Measurements from ENCODE around the gene ITGB3.
"Not testable (repeated sequence)": the region's sequence is repeated elsewhere in the genome, so short reads cannot be mapped to it uniquely, and the experiment has no call there.

The ITGB3 gene

DNA sequence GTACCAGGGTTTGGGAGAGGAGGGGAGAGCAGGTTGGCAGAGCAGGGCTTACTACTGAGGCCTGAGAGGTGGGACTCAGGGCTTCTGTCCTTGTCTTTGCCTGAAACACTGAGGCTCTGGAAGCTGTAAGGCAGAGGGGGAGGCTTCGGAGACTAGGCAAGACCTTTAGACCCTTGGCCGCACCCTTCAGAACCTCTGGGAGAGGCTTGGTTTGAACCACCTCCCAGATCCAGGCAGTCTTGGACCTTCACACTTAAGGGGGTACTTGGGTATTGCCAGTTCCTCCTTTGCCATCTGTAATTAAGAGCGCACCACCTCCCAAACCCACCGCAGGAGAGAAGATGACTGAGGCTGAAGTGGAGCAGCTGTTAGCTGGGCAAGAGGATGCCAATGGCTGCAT is 31.6 kb upstream of the ITGB3 start:
- no peak for DNase-seq

DNA sequence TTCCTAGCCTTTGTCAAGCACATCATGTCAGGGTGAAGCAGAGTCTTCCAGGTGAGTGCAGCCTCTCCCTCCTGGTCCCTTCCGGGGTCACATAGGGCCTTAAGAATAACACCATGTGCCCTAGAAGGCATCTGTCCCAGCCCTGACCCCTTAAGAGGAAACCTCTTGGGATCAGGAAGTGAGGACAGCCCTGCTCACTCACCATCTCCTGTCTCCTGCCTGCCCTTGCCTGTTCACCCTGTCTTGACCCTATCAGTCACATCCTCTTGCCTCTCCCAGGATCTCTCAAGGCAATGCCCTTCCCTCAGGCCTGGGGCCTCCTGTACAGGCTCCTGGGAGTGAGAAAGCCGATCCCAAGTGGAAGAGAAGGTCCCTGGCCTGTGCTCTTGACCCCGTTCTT is 30.6 kb upstream of the ITGB3 start:
- DNase-seq: no peak

DNA sequence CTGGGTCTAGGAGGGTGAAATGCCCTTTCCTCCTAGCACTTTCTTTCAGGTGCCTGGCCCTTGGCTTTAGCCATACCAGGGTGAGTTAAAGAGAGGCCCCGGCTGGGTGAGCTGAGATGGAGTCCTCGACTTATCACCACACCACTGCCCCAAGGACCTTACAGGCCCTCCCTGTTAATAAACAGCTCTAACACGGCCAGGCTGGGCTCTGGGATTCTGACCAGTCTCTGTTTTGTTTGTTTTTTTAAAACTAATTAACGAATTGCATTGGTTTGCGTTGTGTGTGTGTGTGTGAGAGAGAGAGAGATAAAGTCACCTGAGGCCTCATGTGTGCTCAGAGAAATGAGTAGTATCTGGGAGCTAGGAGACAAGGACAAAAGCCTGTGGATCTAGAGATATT is 30.2 kb upstream of the ITGB3 start:
- DNase-seq: no peak

DNA sequence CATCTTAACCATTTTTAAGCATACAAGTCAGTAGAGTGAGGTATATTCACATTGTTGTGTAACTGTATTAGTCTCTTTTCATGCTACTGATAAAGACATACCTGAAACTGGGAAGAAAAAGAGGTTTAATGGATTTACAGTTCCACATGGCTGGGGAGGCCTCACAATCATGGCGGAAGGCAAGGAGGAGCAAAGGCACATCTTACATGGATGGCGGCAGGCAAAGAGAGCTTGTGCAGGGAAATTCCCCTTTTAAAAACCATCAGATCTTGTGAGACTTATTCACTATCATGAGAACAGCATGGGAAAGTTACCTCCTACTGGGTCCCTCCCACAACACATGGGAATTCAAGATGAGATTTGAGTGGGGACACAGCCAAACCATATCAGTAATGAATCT is 29.6 kb upstream of the ITGB3 start:
- DNase-seq: not testable (repeated sequence)

DNA sequence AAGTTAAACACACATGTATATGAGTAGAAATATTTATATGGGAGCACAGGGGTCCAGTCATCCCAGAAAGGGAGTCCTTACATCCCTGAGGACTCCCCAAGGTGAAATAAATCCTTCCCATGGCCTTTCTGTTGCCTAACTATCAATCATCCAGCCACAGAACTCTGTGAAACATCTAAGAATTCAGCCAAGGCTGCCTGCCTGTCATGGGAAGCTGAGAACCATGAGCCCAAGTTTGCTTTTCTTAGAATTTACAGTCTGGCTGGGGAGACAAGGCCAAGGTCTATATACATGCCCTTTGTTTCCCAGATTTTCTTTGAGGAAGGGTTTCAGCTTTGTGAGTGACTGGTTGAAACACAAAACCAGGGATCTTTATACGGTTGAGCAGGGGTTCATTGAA is 28.7 kb upstream of the ITGB3 start:
- DNase-seq: no peak

DNA sequence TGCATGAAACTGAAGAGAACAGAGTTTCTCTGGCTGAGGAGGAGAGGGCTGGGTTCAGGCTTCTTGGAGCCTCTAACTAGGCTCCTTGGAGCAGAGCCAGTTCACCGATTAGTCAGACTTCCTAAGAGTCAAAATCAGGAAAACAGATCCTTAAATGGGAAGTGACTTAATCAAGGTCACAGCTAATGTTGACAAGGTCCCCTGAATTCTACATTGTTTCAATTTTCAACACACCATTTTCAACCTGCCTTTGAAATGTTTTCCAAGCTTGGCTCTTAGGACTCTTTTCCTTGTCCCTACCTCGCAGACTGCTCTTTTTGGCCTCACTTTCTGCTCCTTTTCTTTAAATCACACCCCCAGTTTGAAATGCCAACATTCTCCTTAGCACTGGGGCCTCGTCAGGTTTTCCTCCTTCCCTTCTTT is 28.2 kb upstream of the ITGB3 start:
- peak in 1 of 56 donors; percentile 22 for DNase-seq

DNA sequence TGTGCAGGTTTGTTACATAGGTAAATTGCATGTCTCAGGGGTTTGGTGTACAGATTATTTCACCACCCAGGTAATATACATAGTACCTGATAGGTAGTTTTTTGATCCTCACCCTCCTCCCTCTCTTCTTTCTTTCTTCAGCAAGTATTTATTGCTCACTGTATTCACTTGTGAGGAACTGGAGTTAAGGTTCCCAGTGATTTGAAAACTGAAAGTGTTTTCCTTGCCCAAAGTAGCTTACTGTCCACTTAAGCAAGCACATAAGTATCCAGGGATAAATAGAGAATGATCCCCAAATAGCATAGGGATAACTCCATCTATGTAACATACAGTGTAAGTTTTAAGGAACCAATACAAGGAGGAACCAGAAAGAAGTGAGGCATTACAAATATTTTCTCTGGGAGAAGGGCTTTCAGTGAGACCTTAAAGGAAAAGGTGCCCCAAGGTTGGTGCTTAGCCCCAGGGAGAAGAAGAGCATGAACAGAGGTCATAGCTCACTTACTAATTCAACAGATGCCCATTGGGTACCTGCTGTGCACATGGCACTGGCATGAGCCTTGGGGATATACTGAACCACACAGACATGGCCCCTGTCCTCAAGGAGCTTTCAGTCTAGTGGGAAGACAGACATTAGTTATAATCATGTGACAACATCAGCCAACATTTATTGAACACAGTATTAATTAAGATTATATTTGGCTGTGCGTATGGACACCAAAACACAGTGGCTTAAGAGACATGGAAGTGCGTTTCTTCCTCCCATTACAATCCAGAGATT is 27.5 kb upstream of the ITGB3 start:
- DNase-seq: no peak

DNA sequence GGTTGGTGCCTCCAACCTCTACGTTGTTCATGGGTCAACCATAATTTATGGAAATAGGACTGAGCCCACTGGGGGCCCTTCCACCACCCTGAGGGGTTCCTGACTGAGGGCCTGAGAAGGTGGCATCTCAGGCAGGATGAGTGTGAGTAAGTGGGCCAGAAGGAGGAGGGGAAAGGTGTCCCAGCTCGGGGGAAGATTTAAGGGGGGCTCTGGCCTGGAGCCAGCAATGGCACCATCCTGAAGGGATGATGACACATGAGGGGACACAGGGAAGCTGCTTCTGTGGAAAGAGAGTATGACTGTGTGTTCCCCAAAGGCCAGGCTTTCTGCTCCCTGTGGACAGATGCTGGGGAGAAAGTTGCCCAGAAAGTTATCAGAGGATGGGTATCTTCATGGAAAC is 25.8 kb upstream of the ITGB3 start:
- DNase-seq: no peak

DNA sequence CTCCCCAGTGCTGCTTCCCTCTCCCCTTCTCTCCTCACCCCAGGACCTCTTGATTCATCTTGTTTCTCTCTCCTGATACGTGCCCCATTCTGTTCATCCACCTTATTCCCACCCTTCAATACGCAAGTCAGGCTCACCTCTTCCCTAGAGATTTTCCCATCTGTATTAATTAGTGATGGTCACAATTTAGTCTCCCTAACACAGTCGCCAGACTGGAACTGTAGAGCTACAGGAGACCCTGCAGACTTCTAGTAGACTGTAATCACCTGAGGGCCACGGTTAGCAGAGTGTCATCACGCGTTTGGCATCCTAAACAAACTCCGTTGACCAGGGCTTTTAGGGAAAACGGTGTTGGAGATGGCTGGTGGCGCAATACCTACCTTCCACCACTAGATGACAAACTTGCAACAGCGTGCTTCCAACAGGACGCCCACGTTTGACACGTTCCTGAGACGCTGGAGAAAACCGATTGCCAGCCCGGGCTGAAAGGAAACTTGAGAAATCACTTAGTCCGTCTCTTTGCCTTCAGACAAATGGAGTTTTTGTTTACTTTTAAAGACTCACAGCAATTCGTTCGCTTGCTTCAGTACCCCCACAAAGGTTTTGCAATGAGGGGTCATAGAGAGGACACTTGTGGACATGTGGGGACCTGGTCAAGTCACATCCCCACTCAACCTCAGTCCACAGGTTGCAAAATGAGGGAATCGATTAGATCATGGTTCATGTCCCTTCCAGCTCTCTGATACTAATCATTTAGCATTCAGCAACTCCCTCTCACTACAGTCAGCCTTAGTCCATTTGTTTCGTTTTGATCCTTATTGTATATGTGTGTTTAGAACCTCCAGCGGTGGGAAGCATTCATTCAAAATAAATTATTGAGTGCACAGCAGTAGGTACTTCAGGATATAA is 23.8 kb upstream of the ITGB3 start:
- peak in 52 of 56 donors; percentile 10 to 87 (median 56) for DNase-seq

DNA sequence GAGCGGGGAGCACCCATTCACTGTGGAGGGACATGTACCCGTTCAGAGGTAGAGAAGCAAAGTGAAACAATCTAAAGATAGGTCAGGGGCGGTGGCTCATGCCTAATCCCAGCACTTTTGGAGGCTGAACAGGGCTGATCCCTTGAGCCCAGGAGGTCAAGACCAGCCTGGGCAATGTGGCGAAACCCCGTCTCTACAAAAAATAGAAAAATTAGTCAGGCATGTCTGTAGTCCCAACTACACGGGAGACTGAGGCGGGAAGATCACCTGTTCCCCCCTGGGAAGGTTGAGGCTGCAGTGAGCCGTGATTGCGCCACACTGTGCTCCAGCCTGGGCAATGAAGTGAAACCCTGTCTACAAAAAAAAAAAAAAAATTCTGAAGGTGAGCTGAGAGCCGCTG is 22.8 kb upstream of the ITGB3 start:
- DNase-seq: no peak

DNA sequence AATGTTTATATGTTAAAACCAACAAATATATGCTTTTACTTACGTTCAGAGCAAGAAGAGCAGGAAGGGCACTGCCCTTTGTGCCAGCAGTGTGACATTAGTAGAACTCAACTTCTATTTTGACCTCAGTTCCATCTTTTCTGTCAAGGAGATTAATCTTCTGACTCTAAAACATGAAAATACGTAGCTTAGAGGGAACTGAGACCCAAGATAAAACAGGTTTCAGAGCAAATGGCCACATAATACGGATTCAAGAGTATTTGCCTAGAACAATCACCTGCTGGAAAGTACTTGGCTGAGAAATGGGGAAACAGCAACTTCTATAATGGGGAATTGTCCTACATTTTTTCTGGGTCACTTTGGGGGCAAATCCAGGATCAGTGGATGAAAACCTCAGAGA is 22.3 kb upstream of the ITGB3 start:
- no peak for DNase-seq

DNA sequence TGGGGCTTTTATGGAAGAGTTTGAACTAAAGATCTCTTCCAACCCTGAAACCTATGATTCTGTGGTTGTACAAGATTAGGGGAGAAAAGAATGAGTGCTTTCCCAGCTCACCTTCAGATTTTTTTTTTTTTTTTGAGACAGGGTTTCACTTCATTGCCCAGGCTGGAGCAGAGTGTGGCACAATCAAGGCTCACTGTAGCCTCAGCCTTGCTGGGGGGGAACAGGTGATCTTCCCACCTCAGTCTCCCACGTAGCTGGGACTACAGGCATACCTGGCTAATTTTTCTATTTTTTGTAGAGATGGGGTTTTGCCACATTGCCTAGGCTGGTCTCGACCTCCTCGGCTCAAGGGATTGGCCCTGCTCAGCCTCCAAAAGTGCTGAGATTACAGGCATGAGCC is 21.8 kb upstream of the ITGB3 start:
- no peak for DNase-seq

DNA sequence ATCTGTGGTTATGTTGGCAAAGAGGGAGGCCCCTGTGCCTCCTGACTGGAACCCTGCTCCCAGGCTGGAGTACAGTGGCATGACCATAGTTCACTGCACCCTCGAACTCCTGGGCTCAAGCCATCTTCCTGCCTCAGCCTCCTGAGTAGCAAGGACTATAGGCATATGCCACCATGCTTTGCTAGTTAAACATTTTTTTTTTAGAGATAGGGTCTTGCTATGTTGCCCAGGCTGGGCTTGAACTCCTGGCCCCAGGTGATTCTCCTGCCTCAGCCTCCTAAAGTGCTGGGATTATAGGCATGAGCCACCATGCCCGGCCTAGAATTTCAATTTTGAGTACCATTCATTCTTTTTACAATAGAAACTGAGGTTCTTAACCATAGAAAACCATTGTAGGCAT is 21.2 kb upstream of the ITGB3 start:
- DNase-seq: no peak

DNA sequence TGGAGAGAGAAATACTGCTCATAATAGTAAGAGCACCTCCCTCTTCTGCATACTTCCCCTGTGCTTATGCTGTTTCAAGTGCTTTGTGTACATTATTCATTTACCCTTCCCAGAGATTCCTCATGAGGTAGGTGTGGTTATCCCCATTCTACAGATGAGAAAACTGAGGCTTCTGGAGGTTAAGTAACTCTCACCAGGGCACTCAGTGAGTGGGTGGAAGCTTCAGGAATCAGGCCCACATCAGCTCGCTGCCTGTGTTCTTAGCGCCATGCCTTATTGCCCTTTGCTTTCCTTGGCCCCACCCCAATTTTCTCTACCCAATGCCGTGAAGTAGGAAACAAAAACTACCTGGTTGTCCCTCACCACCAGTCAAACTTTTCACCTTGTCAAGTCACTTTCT is 18.1 kb upstream of the ITGB3 start:
- no peak for DNase-seq

DNA sequence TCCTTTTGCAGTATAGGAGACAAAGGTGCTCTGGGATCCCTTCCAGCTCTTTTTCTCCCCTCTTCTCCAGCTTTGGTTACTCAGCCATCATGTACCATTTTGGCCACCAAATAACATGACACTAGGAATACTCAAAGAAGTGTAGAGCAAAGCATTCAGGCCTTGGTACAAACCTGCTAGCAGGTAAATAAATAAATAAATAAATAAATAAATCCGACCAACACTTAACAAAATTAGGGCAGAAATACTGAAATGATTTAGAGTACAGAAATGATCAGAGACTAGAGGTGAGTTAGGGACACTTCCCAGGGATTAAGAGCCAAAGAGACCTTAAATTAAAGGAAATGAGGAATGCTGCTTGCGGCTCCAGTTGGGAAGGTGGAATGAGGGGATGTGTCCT is 17.7 kb upstream of the ITGB3 start:
- no peak for DNase-seq

DNA sequence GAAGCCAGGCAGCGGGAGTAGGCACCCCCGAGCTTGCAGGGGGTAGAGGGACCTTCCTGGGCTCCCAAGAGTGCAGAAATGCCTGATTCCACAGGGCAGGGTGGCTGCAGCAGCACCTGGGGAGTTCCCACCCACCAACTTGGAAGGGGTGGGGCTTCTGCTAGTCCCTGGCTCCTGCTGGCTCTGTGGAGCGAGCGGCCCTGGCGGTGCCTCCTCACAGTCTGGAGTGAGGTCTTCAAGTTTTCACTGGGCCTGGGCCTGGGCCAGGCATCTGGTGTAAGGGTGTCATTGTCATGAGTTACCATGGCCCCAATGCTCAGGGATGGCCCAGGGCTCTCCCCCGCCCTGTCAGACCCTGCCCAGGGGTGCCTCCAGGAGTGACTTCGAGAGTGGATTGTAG is 15.8 kb upstream of the ITGB3 start:
- no peak for DNase-seq

DNA sequence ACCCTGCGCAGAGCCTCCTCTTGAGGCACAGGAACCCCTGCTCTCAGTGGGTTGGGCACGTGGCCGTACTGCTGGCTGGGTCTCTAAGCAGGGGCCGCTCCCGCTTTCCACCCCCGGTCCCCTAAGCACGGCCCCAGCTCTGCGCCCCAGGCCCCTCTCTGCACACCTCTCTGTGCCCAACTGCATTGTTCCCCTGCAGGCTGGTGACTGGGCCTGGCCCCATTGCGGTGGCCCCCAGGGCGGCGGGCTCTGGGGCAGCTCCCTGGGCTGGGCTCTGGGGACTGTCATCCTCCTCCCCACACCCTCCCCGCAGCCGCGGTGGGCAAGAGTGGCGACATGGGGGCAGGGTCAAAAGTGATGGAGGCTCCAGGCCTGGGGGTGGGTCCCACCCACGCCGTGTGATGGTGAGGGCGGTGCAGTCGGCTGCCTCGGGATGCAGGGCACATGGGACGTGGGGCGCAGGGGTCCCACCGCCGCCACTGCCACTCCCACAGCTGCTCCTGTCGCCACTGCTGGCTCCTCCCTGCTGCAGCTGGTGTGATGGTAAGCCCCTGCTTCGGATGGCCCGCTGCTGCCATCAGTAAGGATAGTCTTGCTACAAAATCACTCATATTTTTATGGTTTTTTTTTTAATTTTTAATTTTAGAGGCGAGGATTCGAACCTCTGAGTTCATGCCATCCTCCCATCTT is 15.2 kb upstream of the ITGB3 start:
- no peak for DNase-seq

DNA sequence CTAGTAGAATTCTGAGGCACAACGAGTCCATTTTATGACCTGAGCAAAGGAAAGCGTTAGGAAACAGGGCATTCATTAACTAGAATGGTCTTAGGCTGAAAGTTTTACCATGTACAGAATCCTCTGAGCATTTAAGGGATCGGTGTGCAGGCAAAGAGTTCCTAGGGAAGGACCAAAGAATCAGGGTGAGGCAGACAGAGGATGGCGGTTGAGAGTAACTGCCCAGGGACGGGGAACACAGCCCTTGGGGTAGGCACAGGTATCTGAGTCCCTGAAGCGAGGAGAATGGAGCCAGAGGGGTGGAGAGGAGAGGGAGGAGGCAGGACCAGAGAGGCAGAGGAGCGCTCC is 14.0 kb upstream of the ITGB3 start:
- no peak for DNase-seq

DNA sequence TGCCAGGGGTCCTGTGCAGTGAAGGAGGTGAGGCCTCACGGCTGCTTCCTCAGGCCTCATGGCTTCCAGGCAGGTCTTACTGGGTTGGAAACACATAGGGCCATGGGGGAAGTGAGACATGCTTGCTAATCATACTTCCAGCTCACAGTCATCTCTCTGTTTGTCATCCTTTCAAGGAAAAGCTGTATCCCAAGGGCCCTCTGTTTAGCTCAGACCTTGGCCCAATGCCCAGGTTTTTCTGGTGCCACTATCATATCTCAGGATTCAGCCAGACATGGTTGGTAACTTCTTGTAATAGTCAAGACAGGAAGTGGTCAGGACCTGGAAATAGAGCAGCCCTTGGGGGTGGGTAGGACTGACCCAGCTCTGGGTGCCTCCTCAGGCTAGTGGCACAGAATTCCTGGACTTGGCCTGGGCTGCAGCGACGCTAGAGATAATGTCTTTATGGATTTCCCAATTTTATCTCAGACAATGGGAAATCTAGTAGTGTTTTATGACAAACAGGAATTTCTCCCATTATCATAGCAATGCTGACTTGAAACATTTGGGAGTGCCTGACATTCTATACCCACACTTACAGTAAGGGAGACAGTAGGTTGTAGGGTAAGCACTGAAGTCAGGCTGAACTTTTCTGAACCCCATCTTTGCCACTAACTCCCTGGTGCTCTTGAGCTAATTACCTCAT is 13.5 kb upstream of the ITGB3 start:
- DNase-seq: peak in 38 of 56 donors; percentile 4 to 73 (median 28)

DNA sequence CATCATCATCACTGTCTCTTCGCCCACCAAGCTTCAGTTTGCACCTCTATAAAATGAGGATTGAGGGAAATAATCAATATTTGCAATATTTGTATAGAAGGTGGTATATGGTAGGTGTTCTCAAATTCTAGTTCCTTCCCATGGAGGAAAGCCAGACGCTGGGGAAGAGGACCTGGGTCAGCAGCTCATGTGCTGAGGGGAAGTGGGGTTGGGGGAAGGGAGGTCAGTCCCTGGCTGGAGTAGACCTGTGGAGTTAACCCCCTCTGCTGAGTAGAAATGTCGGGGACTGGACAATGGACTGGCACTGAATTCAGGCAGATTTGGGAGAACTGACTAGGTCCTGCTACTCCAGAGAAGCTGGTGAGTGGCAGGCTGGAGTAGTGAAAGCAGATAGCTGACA is 12.8 kb upstream of the ITGB3 start:
- peak in 6 of 56 donors; percentile 1 to 12 (median 3) for DNase-seq

DNA sequence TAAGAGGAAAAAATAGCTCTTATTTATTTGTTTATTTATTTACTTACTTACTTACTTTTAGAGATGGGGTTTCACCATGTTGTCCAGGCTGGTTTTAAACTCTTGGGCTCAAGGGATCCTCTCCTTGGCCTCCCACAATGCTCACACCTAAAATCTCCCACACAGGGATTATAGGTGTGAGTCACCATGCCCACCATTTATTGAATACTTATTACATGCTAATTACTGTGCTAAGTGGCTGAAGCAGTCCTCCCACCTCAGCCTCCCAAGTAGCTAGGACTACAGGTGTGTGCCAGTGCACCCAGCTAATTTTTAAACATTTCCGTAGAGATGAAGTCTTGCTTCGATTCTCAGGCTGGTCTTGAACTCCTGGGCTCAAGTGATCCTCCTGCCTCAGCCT is 11.0 kb upstream of the ITGB3 start:
- DNase-seq: no peak

Data from amygdala (tissue), 56 donors.